ENCODE data around the gene TNFRSF14.

The TNFRSF14 gene

DNA sequence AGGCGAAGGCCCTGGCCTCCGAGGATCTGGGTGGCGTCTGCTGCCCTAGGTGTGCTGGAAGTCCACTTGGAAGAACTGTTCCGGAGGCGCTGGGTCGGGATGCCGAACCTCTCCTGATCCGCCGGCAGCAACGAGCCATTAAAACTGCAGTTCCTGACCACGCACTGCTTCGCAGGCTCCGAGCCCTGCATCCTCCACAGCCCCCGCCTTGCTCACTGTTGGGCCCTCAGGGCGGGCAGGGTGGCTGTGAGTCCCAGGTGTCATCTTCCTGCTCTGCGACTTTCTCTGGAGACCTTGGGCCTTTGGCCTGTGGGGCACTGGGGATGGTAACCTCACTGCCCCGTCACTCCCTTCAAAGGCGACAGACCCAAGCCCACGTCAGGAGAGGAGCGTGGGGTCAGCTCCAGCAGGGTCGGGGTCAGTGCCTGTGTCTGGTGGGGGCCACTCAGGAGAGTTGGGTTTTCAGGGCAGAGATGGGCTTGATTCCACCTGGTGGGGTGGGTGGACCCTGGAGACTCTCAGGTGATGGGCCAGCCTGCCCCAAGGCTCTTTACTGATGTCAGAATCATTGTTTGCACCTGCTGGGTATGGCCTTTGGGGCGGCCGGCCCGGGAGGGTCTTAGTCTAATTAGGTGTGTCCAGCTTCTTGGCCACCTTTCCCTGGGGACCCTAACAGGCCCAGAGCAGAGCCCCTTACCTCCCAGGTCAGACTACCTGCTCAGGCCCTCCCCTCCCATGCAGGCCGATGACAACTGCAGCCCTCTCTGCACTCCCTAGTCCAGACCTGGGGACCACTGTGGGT is 33.5 kb downstream of the TNFRSF14 start:
- FAIRE-seq, result no peak

DNA sequence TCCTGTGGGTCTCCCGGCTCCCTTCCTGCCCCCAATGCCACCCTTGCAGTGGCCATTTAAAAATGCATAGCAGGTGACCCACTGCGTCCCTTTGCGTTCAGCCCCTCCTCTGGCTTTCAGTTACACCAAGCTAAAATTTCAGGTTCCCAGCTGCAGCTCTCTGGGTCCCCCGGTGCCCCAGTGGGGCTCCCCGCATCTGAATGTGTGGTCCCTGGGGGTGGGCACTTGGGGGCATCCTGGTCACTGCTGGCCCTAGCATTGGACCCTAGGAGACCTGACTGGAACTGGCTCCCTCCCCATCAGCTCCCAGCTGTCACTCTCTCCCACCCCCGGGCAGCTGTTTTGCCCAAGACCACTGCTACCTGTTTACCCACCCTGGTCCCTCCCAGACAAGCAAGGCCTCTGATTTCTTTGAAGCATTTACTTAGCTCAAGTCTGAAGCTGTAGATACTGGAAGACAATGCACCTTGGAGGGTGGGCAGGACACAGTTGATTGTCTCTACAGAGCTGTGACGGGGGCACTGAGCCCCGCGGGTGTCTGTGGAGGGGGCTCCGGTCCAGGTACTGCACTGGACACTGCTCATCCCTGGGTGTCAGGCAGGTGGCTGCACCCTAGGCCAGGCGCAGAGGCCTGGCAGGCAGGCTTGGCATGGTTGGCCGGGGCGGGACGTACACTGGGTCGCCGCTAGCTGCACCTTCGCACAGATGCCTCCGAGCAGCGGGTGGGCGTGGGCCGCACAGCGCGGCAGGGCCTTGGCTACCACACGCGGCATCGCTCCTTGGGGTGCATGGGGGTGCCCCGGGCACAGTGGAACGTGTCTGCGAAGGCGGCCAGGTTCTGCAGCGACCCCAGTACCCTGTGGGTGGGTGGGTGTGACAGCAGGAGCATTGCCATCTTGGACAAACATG is 34.3 kb downstream of the TNFRSF14 start:
- no peak for FAIRE-seq

DNA sequence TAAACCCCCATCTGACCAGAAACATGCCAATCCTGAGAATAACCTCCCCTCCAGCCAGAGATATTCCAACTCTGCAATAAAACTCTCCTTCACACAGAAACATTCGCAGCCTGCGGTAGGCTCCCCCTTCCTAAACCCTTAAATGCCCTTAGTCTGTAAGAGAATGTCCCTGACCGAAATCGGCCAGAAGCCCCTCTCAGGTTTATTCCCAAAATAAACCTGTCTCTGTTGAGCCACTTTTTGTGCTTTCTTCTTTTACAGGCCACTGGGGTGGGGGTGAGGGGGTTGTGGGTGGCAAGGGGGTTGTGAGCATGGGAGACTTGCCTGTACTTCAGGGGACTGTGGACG is 35.0 kb downstream of the TNFRSF14 start:
- no peak for FAIRE-seq

- FAIRE-seq, result no peak
Observed at GRCh38 chr1:2591581-2592261, 35.5 kb downstream of the TNFRSF14 start.

GRCh38 chr1:2592672-2593071 is 36.5 kb downstream of the TNFRSF14 start:
- FAIRE-seq, result no peak

DNA sequence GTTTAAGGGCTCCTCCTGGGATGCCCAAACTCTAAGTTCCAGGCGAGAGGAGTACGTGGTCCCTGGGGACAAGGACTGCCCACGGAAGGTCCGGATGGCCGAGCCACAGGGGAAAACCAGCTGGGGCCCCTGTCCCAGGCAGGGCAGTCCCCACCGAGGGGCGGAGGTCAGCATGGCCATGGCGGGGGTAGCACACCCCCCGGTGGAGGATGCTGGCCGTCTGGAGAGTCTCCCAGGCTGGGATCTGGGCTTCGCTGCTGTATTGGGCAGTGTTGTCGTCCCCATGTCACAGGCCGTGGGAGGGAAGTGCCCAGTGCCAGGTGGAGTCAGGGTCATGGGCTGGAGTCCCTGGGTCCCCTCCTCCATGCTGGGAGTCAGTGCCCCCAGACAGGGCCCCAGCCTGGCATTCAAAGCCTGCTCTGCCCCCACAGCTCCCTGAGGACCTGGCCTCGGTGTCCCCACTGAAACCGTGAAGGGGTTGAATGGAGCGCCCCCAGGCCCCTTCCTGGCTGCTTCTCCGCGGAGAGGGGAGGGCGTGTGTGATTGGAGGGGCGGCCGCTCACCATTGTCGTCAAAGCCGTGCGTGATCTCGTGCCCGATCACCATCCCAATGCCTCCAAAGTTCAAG is 37.2 kb downstream of the TNFRSF14 start:
- no peak for FAIRE-seq

- no peak for FAIRE-seq
Observed at GRCh38 chr1:2594001-2594640, 38.0 kb downstream of the TNFRSF14 start.

GRCh38 chr1:2594641-2595131 is 38.5 kb downstream of the TNFRSF14 start:
- no peak for FAIRE-seq

GRCh38 chr1:2595261-2595811 is 39.2 kb downstream of the TNFRSF14 start:
- no peak for FAIRE-seq

GRCh38 chr1:2595812-2596529 is 39.8 kb downstream of the TNFRSF14 start:
- FAIRE-seq, result no peak

GRCh38 chr1:2596530-2597333 is 40.6 kb downstream of the TNFRSF14 start:
- no peak for FAIRE-seq

- FAIRE-seq, result no peak
Observed at GRCh38 chr1:2597441-2598328, 41.5 kb downstream of the TNFRSF14 start.

- FAIRE-seq, result no peak
Observed at GRCh38 chr1:2598329-2598931, 42.3 kb downstream of the TNFRSF14 start.

- no peak for FAIRE-seq
Observed at GRCh38 chr1:2601721-2602303, 45.6 kb downstream of the TNFRSF14 start.

DNA sequence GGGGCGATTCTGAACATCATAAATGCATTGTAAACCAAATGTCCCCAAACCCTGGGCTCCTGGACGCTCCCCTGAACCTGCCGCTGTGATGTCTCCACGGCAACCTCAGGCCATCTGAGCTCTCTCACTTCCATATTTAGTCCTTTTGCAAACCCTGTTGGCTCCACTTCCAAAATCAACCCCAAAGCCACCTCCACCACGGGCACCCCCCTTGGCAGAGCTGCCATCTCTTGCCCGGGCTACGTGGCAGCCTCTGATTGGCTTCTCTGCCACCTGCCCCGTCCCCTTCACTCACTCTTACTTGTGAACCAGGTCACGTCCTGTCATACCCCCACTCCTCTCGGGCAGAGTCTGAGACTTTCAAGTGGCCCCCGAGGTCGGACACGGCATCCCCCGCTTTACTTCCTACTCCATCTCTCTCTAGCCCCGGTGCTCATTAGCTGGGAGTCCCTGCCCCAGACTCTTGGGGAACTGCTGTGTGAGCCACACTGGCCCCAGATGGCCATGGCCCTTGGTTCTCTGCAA is 46.2 kb downstream of the TNFRSF14 start:
- FAIRE-seq, result no peak

- FAIRE-seq, result no peak
Observed at GRCh38 chr1:2602866-2603520, 46.8 kb downstream of the TNFRSF14 start.

- FAIRE-seq, result no peak
Observed at GRCh38 chr1:2603521-2604155, 47.5 kb downstream of the TNFRSF14 start.
